PFSK-1 (cell line): ENCODE measurements around the gene GCN1.

ENCODE experiments used
- POLR2AphosphoS5 ChIP-seq: IDR thresholded peaks from 2 replicates; pipeline ENCODE4 v1.6.1; 2012; ENCODE audit warnings: low read depth, mild to moderate bottlenecking, control low read depth, low read length, moderate library complexity
- REST ChIP-seq, 2 experiments: IDR thresholded peaks; 2 replicates each; pipeline versions ENCODE4 v1.6.1 to v1.8.0; 2011 to 2012; ENCODE audit warnings: low read depth in 2 of 2, low read length in 2 of 2, control low read depth in 1 of 2, inconsistent platforms in 1 of 2, mild to moderate bottlenecking in 1 of 2, moderate library complexity in 1 of 2; ENCODE audit not compliant: insufficient read depth in 1 of 2
- SIN3A ChIP-seq: IDR thresholded peaks from 2 replicates; pipeline ENCODE4 v1.6.1; 2012; ENCODE audit warnings: mild to moderate bottlenecking, low read length, moderate library complexity, borderline replicate concordance; ENCODE audit not compliant: insufficient read depth

GRCh38 chr12:120094485-120094884 is 100.0 kb downstream of the GCN1 start:
- TF ChIP-seq SIN3A (no peak), REST (IDR thresholded peaks at IDR 0.05; ENCODE audit: insufficient read depth in 1 of 2, low read depth in 2 of 2, low read length in 2 of 2) (no peak), POLR2AphosphoS5 (no peak)
